Thyroid gland (tissue), 4 donors: ENCODE measurements around the gene HEPN1. TPM values are rescaled to one million over a fixed set of nuclear protein-coding genes. Genes with fewer than 3 reads are reported as not detected.

ENCODE experiments used
- DNase-seq, 2 donors: peaks; one replicate each; pipeline ENCODE4 v3.0.0-alpha.2; 2019
- H3K27ac ChIP-seq, 3 donors: fragments of 200-600 bp; sonication (generic); 1 replicate in 2 of 3; 2 replicates in 1 of 3; pipeline ENCODE4 v1.5.1; 2016 to 2019; ENCODE audit warnings: mild to moderate bottlenecking in 1 of 3, moderate library complexity in 1 of 3
- H3K27me3 ChIP-seq: fragments of 200-600 bp; sonication (generic); one replicate; pipeline ENCODE4 v1.5.1; 2019
- H3K36me3 ChIP-seq, 2 donors: fragments of 200-600 bp; sonication (generic); one replicate each; pipeline ENCODE4 v1.5.1; 2016 to 2019
- H3K4me1 ChIP-seq, 2 donors: fragments of 200-600 bp; sonication (generic); one replicate each; pipeline ENCODE4 v1.5.1; 2017 to 2019
- H3K4me3 ChIP-seq, 3 donors: fragments of 200-600 bp; sonication (generic); replicated peaks in 1 of 3; 1 replicate in 2 of 3; 2 replicates in 1 of 3; pipeline ENCODE4 v1.5.1; 2016; ENCODE audit warnings: mild to moderate bottlenecking in 1 of 3
- H3K9me3 ChIP-seq: fragments of 200-600 bp; sonication (generic); one replicate; pipeline ENCODE4 v1.5.1; 2017
- CTCF ChIP-seq, 6 experiments: fragments of 200-600 bp in 3 of 6; fragments of 450-650 bp in 3 of 6; sonication (generic) in 3 of 6; IDR thresholded peaks; one replicate each; pipeline ENCODE4 v1.5.1; 2016 to 2019; ENCODE audit warnings: antibody characterized with exemption in 6 of 6, mild to moderate bottlenecking in 2 of 6, inconsistent platforms in 1 of 6, moderate library complexity in 1 of 6
- POLR2A ChIP-seq, 2 donors: fragments of 450-650 bp; IDR thresholded peaks; one replicate each; pipeline ENCODE4 v1.6.1; 2017; ENCODE audit warnings: antibody characterized with exemption in 2 of 2, mild to moderate bottlenecking in 2 of 2, moderate library complexity in 1 of 2
- whole genome bisulfite sequencing, 2 donors: methylation state at CpG; one replicate each; pipeline ENCODE4 v1.1.5; 2017; 5-methylcytosine and 5-hydroxymethylcytosine counted together
- intact Hi-C: fragments of 100-400 bp; cut with DNase I; formaldehyde crosslinking; loops from one replicate; pipeline ENCODE4 v1.15.1; 2023
- total RNA-seq, 4 donors: library from RNA; depleted of rRNA; stranded (reverse); fragments of >200 nt; gene quantifications; one replicate each; pipeline ENCODE4 v1.2.3, GENCODE V29; 2016

HEPN1 gene
- total RNA-seq, 4 donors from 2014 or later = not detected

DNA sequence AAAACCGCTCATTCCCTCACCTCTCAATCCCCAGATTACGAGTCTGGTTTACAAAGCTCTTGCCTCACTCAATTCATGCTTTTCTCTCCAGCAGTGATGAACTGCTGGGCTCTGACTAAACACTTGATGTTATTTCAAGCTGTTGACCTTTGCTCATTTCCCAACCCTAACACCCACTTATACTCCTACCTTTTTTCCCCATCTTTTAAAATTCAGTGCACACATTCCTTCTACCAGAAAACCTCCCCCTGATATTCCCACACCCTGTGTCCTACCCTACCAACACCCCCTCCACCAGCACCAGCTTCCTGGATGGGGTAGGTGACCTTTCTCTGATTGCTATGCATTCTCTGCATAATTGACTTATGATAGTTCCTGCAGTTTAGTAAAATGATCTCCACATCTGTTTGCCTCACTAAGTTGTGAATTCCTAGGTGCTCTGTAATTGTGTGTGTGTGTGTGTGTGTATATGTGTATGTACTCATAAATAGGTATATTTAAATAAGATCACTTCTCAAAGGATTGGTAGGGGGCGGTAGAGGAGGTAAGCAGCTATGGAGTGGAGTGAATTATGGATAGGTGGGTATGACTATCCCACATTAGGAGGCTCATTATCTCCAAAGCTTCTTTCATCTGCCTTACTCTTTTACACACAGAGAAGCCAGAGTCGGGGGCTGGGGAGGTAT, 16.0 kb downstream of the HEPN1 start:
- Histone ChIP-seq H3K27ac (no peak overlapping the region), H3K27me3 (no peaks in the 10 kb centered on the region), H3K36me3 (no peaks in the 10 kb centered on the region), H3K4me3 (no peak overlapping the region), H3K9me3 (no peaks in the 10 kb centered on the region), H3K4me1 (no peaks in the 10 kb centered on the region)
- WGBS, 2 donors = 68 to 69% methylated on average over 4 of the region's 4 CpGs
- intact Hi-C loops = no loop called here
- no peak for DNase-seq
- no peak for TF ChIP-seq POLR2A (IDR thresholded peaks at IDR 0.05)
- no peak for TF ChIP-seq CTCF (IDR thresholded peaks at IDR 0.05)

DNA sequence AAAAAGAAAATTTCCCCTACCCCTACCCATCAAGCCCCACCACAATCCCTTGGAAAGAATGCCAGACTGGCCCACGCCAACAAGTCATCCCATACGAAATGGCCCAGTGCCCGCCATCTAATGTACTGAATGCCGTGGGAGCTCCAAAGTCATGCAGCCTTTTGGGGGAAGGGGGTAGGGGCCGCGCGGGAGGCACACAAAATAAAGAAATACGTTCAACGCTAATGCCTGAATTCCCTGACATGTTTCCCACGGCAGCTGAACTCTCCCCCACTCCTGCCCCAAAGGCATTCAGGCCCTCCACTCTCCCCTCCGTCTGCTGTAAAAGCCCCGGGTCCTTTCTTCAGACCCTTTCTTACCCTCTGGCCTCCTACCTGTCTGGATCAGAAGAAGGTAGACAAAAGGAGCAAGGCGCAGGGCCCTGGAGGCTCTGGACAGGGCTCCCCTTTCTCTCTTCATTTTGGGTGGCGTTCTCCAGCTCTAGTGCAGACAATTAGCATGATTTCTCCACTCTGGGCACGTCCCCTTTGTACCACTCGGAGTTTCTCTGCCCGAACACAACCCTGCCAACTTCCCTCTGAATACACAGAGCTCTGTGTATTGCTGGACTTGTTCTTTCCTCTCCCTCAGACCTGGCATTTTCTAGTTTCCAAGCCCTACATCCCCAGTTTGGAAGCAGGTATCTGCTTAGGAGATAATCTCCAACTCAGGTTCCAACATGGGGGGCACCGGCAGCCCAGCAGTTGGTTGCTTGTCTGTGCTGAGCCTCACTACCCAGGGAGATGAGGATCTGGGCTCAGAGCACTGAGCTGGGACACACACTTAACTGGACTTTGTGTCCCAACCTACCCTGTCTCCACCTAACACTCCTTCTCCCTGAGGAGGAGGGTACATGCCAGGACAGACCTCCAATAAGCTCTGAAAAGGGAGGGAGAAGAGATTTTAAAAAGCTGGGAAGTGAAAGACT, 16.8 kb downstream of the HEPN1 start, which contains the start of gene HEPACAM:
HEPACAM (minus strand) TSS at position 500 of the 967 bp plus-strand sequence; CDS start at position 459, 41 bp downstream.
- H3K4me1 ChIP-seq = no peaks in the 10 kb centered on the region
- TF ChIP-seq CTCF (IDR thresholded peaks at IDR 0.05) (no peak), POLR2A (IDR thresholded peaks at IDR 0.05) (no peak)
- no peak within 1 kb of the TSS for H3K4me3 ChIP-seq
- H3K27ac ChIP-seq = no peak within 1 kb of the TSS
- no peaks in the 10 kb centered on the region for H3K9me3 ChIP-seq
- intact Hi-C loops = no loop called here
- 85% methylated on average over 18 of the region's 18 CpGs for WGBS, 2 donors
- H3K36me3 ChIP-seq = no peaks in the 10 kb centered on the region
- no peak for DNase-seq
- no peaks in the 10 kb centered on the region for H3K27me3 ChIP-seq

DNA sequence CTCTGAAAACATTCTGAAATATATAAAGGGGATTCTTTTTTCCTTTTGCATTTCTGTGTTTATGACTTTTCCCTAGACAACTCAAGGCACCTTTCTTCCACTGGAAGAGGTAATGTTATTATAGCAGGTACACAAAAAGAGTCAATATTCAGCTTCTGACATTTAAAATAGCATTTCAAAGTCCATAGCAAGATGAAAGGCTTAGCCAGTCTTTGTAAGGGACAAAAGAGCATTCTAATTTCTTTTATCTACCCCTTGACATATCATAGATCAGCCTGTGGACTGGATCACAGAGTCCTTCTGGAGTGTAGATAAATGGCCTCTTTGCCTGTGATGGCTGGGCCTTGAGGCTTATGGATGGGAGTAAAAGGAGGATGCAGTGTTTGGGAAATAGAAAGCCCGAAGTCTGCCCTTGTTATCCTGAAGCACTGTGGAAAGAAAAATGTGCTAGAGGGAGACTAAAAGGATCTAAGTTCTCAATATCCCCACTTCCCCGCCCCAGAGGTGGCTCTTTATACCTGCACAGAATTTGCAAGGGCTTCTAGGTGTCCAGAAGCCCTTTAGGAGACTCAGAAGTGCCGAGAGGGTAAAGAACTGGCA, 18.4 kb downstream of the HEPN1 start:
- no peak for DNase-seq
- H3K36me3 ChIP-seq = no peaks in the 10 kb centered on the region
- H3K9me3 ChIP-seq = no peaks in the 10 kb centered on the region
- no peaks in the 10 kb centered on the region for H3K27me3 ChIP-seq
- WGBS, 2 donors = 87 to 88% methylated on average over 3 of the region's 3 CpGs
- H3K4me1 ChIP-seq = no peaks in the 10 kb centered on the region
- no peak overlapping the region for H3K27ac ChIP-seq
- intact Hi-C loops = no loop called here
- no peak overlapping the region for H3K4me3 ChIP-seq
- TF ChIP-seq POLR2A (IDR thresholded peaks at IDR 0.05) = no peak
- no peak for TF ChIP-seq CTCF (IDR thresholded peaks at IDR 0.05)

- no peak for DNase-seq
- H3K4me1 ChIP-seq = no peaks in the 10 kb centered on the region
- H3K4me3 ChIP-seq = no peak overlapping the region
- intact Hi-C loops = no loop called here
- no peaks in the 10 kb centered on the region for H3K36me3 ChIP-seq
- no peak overlapping the region for H3K27ac ChIP-seq
- no peaks in the 10 kb centered on the region for H3K9me3 ChIP-seq
- no peaks in the 10 kb centered on the region for H3K27me3 ChIP-seq
- TF ChIP-seq CTCF (IDR thresholded peaks at IDR 0.05) (no peak), POLR2A (IDR thresholded peaks at IDR 0.05) (no peak)
- WGBS, 2 donors = 83 to 86% methylated on average over 6 of the region's 6 CpGs
Observed at GRCh38 chr11:124938206-124938765, 19.2 kb downstream of the HEPN1 start.
